SIG-M5 treated with dmso at 0.1 percent for 504 hours (cell line): ENCODE measurements around the gene SORBS2.

Source experiments
- DNase-seq: peaks from one replicate; lab custom pipeline; 2025; ENCODE audit not compliant: unreplicated experiment; lab: John Stamatoyannopoulos, UW

The SORBS2 gene

GRCh38 chr4:185774845-185775680 is 36.9 kb downstream of the SORBS2 start:
- DNase-seq: no peak

- no peak for DNase-seq
Measured at GRCh38 chr4:185774131-185774653, 37.8 kb downstream of the SORBS2 start.

- DNase-seq: no peak
Measured at GRCh38 chr4:185773419-185773818, 38.6 kb downstream of the SORBS2 start.

- DNase-seq: no peak
Measured at GRCh38 chr4:185772391-185773093, 39.5 kb downstream of the SORBS2 start.

- DNase-seq: no peak
Measured at GRCh38 chr4:185771711-185772390, 40.1 kb downstream of the SORBS2 start.

- no peak for DNase-seq
Measured at GRCh38 chr4:185767528-185767927, 44.5 kb downstream of the SORBS2 start.

- no peak for DNase-seq
Measured at GRCh38 chr4:185764876-185765275, 47.1 kb downstream of the SORBS2 start.

- no peak for DNase-seq
Measured at GRCh38 chr4:185761352-185762235, 50.4 kb downstream of the SORBS2 start.

- no peak for DNase-seq
Measured at GRCh38 chr4:185758807-185759206, 53.2 kb downstream of the SORBS2 start.

GRCh38 chr4:185755451-185755850 is 56.5 kb downstream of the SORBS2 start:
- DNase-seq: no peak

- no peak for DNase-seq
Measured at GRCh38 chr4:185754961-185755360, 57.0 kb downstream of the SORBS2 start.

GRCh38 chr4:185752872-185753271 is 59.1 kb downstream of the SORBS2 start:
- DNase-seq: no peak

GRCh38 chr4:185749858-185750257 is 62.1 kb downstream of the SORBS2 start:
- no peak for DNase-seq

- no peak for DNase-seq
Measured at GRCh38 chr4:185748901-185749390, 63.0 kb downstream of the SORBS2 start.

- DNase-seq: no peak
Measured at GRCh38 chr4:185745891-185746290, 66.1 kb downstream of the SORBS2 start.

- DNase-seq: no peak
Measured at GRCh38 chr4:185744946-185745345, 67.0 kb downstream of the SORBS2 start.

- no peak for DNase-seq
Measured at GRCh38 chr4:185744488-185744862, 67.5 kb downstream of the SORBS2 start.

- peak; percentile 5 for DNase-seq
Measured at GRCh38 chr4:185743722-185744487, 68.1 kb downstream of the SORBS2 start.

- DNase-seq: no peak
Measured at GRCh38 chr4:185742766-185743165, 69.2 kb downstream of the SORBS2 start.

- DNase-seq: no peak
Measured at GRCh38 chr4:185741795-185742194, 70.2 kb downstream of the SORBS2 start.
